Tibial nerve (tissue), 4 donors: Measurements from ENCODE around the gene GBA2.

Experiments
- EP300 ChIP-seq, 2 donors: sonication (generic); formaldehyde crosslinking; IDR thresholded peaks; one replicate each; pipeline ENCODE4 v1.6.1; 2017; ENCODE audit warnings: antibody characterized with exemption in 2 of 2, mild to moderate bottlenecking in 1 of 2
- POLR2A ChIP-seq, 2 donors: fragments of 450-650 bp; IDR thresholded peaks; one replicate each; pipeline ENCODE4 v1.6.1; 2017; ENCODE audit warnings: antibody characterized with exemption in 2 of 2, mild to moderate bottlenecking in 2 of 2, moderate library complexity in 2 of 2
- TF ChIP-seq, protein P1 (sequence below), 5 experiments: fragments of 200-600 bp in 3 of 5; fragments of 450-650 bp in 2 of 5; sonication (generic) in 3 of 5; IDR thresholded peaks; one replicate each; pipeline ENCODE4 v1.5.1; 2016 to 2019; ENCODE audit warnings: antibody characterized with exemption in 5 of 5, mild to moderate bottlenecking in 3 of 5, moderate library complexity in 2 of 5

DNA sequence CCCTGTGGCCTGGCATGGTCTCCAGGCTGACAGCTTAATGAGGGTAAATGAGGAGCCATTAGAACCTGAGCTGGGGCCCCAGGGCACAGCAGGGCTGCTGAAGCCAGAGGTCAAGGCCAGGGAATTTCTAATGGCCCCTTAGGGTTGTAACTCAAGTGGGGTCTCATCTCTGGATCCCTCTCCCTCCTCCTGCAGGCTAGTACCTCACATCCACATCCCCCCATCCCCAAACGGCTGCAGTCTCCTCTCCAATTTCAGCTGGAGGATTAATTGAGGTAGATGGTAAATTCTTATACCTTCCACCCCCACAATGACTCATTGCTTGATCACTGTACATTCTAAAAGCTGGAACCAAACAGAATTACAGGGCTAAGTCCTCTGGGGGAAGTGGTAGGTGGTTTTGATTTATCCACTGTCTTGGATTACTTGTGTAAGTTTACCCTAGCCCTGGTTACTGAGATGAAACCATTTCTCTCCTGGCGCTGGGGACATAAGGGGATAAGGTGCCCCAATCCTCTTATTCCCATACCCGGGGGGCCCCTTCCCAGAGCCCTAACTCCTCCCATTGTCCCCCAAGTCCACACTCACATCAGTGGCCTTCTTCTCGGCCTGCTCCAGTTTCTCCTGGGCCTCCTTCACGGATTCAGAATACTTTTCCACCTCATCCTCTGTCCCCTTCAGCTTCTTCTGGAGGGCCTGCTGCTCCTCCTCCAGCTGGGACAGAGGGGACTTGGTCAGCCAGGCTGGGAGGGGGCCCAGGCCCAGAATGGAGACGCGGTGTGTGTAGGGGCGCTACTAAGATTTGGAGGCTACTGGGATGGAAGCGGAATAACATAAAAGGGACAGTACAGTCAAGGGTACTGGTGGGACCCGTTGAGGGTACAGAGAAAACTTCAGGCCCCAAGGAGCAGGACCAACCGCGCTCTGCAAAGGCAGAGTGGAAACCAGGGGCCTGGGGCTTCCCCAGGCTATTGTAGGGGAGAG, 60.2 kb downstream of the GBA2 start:
- TF ChIP-seq, protein P1, sequence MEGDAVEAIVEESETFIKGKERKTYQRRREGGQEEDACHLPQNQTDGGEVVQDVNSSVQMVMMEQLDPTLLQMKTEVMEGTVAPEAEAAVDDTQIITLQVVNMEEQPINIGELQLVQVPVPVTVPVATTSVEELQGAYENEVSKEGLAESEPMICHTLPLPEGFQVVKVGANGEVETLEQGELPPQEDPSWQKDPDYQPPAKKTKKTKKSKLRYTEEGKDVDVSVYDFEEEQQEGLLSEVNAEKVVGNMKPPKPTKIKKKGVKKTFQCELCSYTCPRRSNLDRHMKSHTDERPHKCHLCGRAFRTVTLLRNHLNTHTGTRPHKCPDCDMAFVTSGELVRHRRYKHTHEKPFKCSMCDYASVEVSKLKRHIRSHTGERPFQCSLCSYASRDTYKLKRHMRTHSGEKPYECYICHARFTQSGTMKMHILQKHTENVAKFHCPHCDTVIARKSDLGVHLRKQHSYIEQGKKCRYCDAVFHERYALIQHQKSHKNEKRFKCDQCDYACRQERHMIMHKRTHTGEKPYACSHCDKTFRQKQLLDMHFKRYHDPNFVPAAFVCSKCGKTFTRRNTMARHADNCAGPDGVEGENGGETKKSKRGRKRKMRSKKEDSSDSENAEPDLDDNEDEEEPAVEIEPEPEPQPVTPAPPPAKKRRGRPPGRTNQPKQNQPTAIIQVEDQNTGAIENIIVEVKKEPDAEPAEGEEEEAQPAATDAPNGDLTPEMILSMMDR (IDR thresholded peaks at IDR 0.05) = no peak
- TF ChIP-seq POLR2A (IDR thresholded peaks at IDR 0.05) = no peak
- no peak for TF ChIP-seq EP300 (IDR thresholded peaks at IDR 0.05)
